ENCODE results near the gene IL15.

Gene IL15

DNA sequence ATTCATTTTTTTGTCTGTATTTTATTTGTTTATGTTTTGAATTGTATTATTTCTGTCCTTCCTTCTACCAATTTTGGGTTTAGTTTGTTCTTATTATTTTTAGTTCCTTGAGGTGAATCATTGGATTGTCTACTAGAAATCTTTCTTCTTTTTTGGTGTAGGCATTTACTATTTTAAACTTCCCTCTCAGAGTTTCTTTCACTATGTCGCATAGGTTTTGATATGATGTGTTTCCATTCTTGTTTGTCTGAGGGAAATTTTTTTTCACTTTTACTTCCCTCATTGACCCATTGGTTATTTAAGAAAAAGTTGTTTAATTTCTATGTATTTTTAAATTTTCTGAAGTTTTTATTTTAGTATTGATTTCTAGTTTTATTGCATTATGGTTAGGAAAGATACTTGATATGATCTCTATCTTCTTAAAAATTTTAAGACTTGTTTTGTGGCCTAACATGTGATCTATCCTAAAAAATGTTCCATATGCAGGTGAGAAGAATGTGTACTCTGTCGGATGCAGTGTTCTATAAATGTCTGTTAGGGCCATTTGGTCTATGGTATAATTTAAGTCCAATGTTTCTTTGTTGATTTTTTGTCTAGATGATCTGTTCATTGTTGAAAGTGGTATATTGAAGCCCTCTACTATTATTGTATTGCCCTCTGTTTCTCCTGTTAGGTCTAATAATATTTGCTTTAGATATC, 68.8 kb downstream of the IL15 start:
- Histone ChIP-seq H3K36me3 (ENCODE audit: control insufficient read depth, insufficient read depth, low read length, severe bottlenecking) (no peaks in the 10 kb centered on the region), H3K4me1 (ENCODE audit: control insufficient read depth, insufficient read depth, low read length) (no peaks in the 10 kb centered on the region), H3K9me3 (ENCODE audit: control insufficient read depth, low read length) (peaks cover 11% of the 10 kb centered on the region), H3K9ac (ENCODE audit: low read length) (no peak overlapping the region), H3K4me3 (ENCODE audit: low read length) (no peak overlapping the region), H3K27me3 (replicated peaks; ENCODE audit: control insufficient read depth, insufficient read depth, low read length) (no peaks in the 10 kb centered on the region)
- no peak for DNase-seq (ENCODE audit: low read depth)

DNA sequence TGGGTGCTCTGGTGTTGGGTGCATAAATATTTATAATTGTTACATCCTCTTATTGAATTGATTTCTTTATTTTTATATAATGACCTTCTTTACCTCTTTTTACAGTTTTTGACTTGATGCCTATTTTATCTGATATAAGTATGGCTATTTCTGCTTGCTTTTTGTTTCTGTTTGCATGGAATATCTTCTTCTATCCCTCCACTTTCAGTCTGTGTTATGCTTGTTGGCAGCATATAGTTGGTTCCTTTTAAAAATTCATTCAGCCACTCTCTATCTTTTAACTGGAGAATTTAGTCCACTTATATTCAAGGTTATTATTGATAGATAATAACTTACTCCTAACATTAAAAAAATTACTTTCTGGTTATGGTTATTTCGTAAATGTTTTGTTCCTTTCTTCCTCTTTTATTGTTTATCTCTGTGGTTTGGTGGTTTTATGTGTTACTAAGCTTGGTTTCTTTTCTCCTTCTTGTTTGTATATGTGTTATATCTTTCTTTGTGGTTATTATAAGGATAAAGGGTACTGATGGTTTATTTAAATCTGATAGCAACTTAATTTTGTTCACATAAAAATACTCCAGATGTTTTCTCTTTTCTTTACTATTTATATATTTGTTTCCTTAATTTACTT, 69.5 kb downstream of the IL15 start:
- H3K27me3 ChIP-seq (replicated peaks; ENCODE audit: control insufficient read depth, insufficient read depth, low read length) = no peaks in the 10 kb centered on the region
- H3K4me1 ChIP-seq (ENCODE audit: control insufficient read depth, insufficient read depth, low read length) = no peaks in the 10 kb centered on the region
- no peak overlapping the region for H3K9ac ChIP-seq (ENCODE audit: low read length)
- H3K9me3 ChIP-seq (ENCODE audit: control insufficient read depth, low read length) = peaks cover 11% of the 10 kb centered on the region
- no peaks in the 10 kb centered on the region for H3K36me3 ChIP-seq (ENCODE audit: control insufficient read depth, insufficient read depth, low read length, severe bottlenecking)
- DNase-seq (ENCODE audit: low read depth) = no peak
- H3K4me3 ChIP-seq (ENCODE audit: low read length) = no peak overlapping the region

DNA sequence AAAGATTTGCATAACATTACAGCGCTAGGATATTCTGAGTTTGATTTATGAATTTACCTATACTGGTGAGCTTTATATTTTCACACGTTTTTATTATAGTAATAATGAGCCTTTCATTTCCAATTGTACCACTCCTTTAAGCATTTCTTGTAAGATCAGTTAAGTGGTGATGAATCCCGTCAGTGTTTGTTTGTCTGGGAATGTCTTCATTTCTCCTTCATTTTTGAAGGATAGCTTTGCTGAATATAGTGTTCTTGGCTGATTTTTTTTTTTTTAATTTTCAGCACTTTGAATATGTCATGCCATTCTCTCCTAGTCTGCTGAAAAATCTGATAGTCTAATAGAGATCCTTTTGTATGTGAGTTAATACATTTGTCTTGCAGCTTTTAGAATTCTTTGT, 70.1 kb downstream of the IL15 start:
- Histone ChIP-seq H3K9ac (ENCODE audit: low read length) (no peak overlapping the region), H3K9me3 (ENCODE audit: control insufficient read depth, low read length) (peaks cover 11% of the 10 kb centered on the region), H3K36me3 (ENCODE audit: control insufficient read depth, insufficient read depth, low read length, severe bottlenecking) (no peaks in the 10 kb centered on the region), H3K4me1 (ENCODE audit: control insufficient read depth, insufficient read depth, low read length) (no peaks in the 10 kb centered on the region), H3K4me3 (ENCODE audit: low read length) (no peak overlapping the region), H3K27me3 (replicated peaks; ENCODE audit: control insufficient read depth, insufficient read depth, low read length) (no peaks in the 10 kb centered on the region)
- DNase-seq (ENCODE audit: low read depth) = no peak

GRCh38 chr4:141711211-141711610, 74.8 kb downstream of the IL15 start:
- no peak overlapping the region for H3K9ac ChIP-seq (ENCODE audit: low read length)
- H3K27me3 ChIP-seq (replicated peaks; ENCODE audit: control insufficient read depth, insufficient read depth, low read length) = no peaks in the 10 kb centered on the region
- peak; percentile 69 for DNase-seq (ENCODE audit: low read depth)
- H3K9me3 ChIP-seq (ENCODE audit: control insufficient read depth, low read length) = peaks cover 7% of the 10 kb centered on the region
- H3K4me1 ChIP-seq (ENCODE audit: control insufficient read depth, insufficient read depth, low read length) = peaks cover 8% of the 10 kb centered on the region
- H3K36me3 ChIP-seq (ENCODE audit: control insufficient read depth, insufficient read depth, low read length, severe bottlenecking) = no peaks in the 10 kb centered on the region
- H3K4me3 ChIP-seq (ENCODE audit: low read length) = no peak overlapping the region

GRCh38 chr4:141713185-141713584, 76.8 kb downstream of the IL15 start:
- DNase-seq (ENCODE audit: low read depth) = no peak
- no peak overlapping the region for H3K4me3 ChIP-seq (ENCODE audit: low read length)
- H3K9ac ChIP-seq (ENCODE audit: low read length) = no peak overlapping the region
- H3K36me3 ChIP-seq (ENCODE audit: control insufficient read depth, insufficient read depth, low read length, severe bottlenecking) = no peaks in the 10 kb centered on the region
- H3K9me3 ChIP-seq (ENCODE audit: control insufficient read depth, low read length) = no peaks in the 10 kb centered on the region
- peaks cover 8% of the 10 kb centered on the region for H3K4me1 ChIP-seq (ENCODE audit: control insufficient read depth, insufficient read depth, low read length)
- no peaks in the 10 kb centered on the region for H3K27me3 ChIP-seq (replicated peaks; ENCODE audit: control insufficient read depth, insufficient read depth, low read length)

DNA sequence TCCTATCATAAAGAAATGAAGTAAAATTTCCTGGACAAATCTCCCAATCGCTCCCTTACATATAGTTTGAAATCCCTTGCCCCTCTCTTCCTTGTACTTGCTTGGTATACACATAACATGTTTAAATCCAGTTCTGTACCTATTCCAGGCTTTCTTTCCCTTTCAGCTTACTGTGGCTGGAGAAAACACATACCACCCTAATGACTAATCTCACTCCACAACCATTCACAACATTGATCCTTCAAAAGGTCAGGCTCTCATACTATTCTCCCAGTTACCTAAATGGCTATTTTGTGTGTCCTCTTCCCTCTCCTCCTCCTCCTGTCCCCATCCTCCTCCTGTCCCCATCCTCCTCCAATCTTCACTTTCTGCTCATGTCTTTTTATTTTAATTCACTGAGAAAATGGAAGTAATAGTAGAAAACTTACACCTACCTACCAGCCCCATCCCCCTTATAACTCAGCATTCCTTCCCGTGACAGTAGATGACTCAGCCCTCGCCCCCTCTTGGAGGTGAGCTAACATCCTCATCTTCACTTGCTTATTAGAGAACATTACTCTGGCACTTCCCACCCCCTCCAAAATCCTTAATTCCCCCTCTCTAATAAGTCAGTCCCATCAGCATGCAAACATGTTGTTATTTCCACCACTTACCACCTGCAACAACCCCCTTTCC, 77.5 kb downstream of the IL15 start:
- DNase-seq (ENCODE audit: low read depth) = no peak
- H3K4me3 ChIP-seq (ENCODE audit: low read length) = no peak overlapping the region
- no peaks in the 10 kb centered on the region for H3K27me3 ChIP-seq (replicated peaks; ENCODE audit: control insufficient read depth, insufficient read depth, low read length)
- peaks cover 8% of the 10 kb centered on the region for H3K4me1 ChIP-seq (ENCODE audit: control insufficient read depth, insufficient read depth, low read length)
- H3K36me3 ChIP-seq (ENCODE audit: control insufficient read depth, insufficient read depth, low read length, severe bottlenecking) = no peaks in the 10 kb centered on the region
- H3K9me3 ChIP-seq (ENCODE audit: control insufficient read depth, low read length) = no peaks in the 10 kb centered on the region
- no peak overlapping the region for H3K9ac ChIP-seq (ENCODE audit: low read length)

DNA sequence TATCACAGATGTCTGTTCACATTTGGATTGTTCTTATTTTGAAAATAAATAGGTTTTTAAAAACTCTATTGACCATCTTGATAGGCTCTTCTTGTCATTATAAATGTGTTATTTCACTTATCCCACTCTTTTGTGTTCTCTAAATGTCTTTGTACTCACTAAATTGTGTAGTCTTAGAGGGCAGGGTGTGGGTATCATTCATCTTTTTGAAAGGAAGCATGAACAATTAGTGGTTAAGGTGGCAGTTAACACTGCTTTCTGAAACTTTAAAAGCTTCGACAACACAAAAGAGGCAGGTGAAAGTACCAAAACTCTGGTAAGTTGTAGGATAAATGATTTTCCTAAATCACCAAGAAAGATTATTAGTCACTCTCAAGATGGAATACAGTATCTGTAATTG, 83.2 kb downstream of the IL15 start:
- DNase-seq (ENCODE audit: low read depth) = no peak
- no peak overlapping the region for H3K9ac ChIP-seq (ENCODE audit: low read length)
- H3K9me3 ChIP-seq (ENCODE audit: control insufficient read depth, low read length) = no peaks in the 10 kb centered on the region
- H3K27me3 ChIP-seq (replicated peaks; ENCODE audit: control insufficient read depth, insufficient read depth, low read length) = no peaks in the 10 kb centered on the region
- no peak overlapping the region for H3K4me3 ChIP-seq (ENCODE audit: low read length)
- no peaks in the 10 kb centered on the region for H3K36me3 ChIP-seq (ENCODE audit: control insufficient read depth, insufficient read depth, low read length, severe bottlenecking)
- H3K4me1 ChIP-seq (ENCODE audit: control insufficient read depth, insufficient read depth, low read length) = peaks cover 7% of the 10 kb centered on the region

DNA sequence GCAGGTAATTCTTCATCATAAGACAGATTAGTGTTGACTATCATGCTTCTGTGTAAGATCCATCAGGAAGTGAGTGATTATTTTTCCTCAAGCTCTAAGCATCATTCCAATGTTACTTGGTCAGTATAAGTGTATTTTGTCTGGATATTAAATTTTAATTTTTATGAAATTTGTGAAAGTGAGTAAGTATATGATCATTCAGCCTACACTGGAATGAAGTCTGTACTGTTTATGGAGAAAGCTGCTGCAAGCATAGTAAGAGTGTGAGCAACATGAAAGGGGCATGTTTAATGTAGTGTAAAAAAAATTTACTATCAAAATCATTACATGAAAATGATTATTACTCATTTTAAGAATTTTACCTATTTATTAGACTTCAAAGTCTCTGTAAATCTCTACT, 84.8 kb downstream of the IL15 start:
- DNase-seq (ENCODE audit: low read depth) = no peak
- H3K36me3 ChIP-seq (ENCODE audit: control insufficient read depth, insufficient read depth, low read length, severe bottlenecking) = no peaks in the 10 kb centered on the region
- no peaks in the 10 kb centered on the region for H3K9me3 ChIP-seq (ENCODE audit: control insufficient read depth, low read length)
- H3K9ac ChIP-seq (ENCODE audit: low read length) = no peak overlapping the region
- H3K4me1 ChIP-seq (ENCODE audit: control insufficient read depth, insufficient read depth, low read length) = peaks cover 7% of the 10 kb centered on the region
- no peaks in the 10 kb centered on the region for H3K27me3 ChIP-seq (replicated peaks; ENCODE audit: control insufficient read depth, insufficient read depth, low read length)
- no peak overlapping the region for H3K4me3 ChIP-seq (ENCODE audit: low read length)

GRCh38 chr4:141724646-141725045, 88.3 kb downstream of the IL15 start:
- Histone ChIP-seq H3K9me3 (ENCODE audit: control insufficient read depth, low read length) (no peaks in the 10 kb centered on the region), H3K4me3 (ENCODE audit: low read length) (no peak overlapping the region), H3K9ac (ENCODE audit: low read length) (no peak overlapping the region), H3K36me3 (ENCODE audit: control insufficient read depth, insufficient read depth, low read length, severe bottlenecking) (no peaks in the 10 kb centered on the region), H3K4me1 (ENCODE audit: control insufficient read depth, insufficient read depth, low read length) (peaks cover 7% of the 10 kb centered on the region), H3K27me3 (replicated peaks; ENCODE audit: control insufficient read depth, insufficient read depth, low read length) (no peaks in the 10 kb centered on the region)
- no peak for DNase-seq (ENCODE audit: low read depth)

GRCh38 chr4:141727420-141727819, 91.0 kb downstream of the IL15 start:
- Histone ChIP-seq H3K4me3 (ENCODE audit: low read length) (no peak overlapping the region), H3K36me3 (ENCODE audit: control insufficient read depth, insufficient read depth, low read length, severe bottlenecking) (no peaks in the 10 kb centered on the region), H3K9ac (ENCODE audit: low read length) (no peak overlapping the region), H3K9me3 (ENCODE audit: control insufficient read depth, low read length) (no peaks in the 10 kb centered on the region), H3K27me3 (replicated peaks; ENCODE audit: control insufficient read depth, insufficient read depth, low read length) (no peaks in the 10 kb centered on the region), H3K4me1 (ENCODE audit: control insufficient read depth, insufficient read depth, low read length) (peaks cover 4% of the 10 kb centered on the region)
- DNase-seq (ENCODE audit: low read depth) = no peak

DNA sequence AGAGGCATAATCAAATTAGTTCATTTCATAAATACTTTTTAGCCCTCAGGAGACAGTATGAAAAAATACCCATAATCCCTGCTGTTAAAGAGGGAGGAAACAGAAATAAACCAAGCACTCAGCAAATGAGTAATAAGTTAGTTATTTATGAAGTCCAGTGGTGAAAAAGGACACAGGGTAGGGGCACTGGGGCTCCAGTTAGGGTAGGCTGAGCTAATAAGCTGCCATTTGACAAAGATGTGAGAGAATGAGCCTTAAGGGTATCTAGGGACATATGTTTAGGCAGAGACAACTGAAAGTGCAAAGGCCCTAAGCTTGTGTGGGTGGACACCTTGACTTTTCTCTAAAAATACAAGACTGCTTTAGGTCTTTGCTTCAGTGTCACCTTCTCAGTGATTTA, 94.4 kb downstream of the IL15 start:
- DNase-seq (ENCODE audit: low read depth) = peak; percentile 26
- H3K4me3 ChIP-seq (ENCODE audit: low read length) = no peak overlapping the region
- H3K9me3 ChIP-seq (ENCODE audit: control insufficient read depth, low read length) = no peaks in the 10 kb centered on the region
- no peaks in the 10 kb centered on the region for H3K27me3 ChIP-seq (replicated peaks; ENCODE audit: control insufficient read depth, insufficient read depth, low read length)
- no peaks in the 10 kb centered on the region for H3K36me3 ChIP-seq (ENCODE audit: control insufficient read depth, insufficient read depth, low read length, severe bottlenecking)
- no peak overlapping the region for H3K9ac ChIP-seq (ENCODE audit: low read length)
- H3K4me1 ChIP-seq (ENCODE audit: control insufficient read depth, insufficient read depth, low read length) = peaks cover 4% of the 10 kb centered on the region
